ENCODE measurements around the gene MTFR1L.
A peak's percentile ranks its signal among the peaks of the same experiment; 100 is the strongest.

Gene MTFR1L

DNA sequence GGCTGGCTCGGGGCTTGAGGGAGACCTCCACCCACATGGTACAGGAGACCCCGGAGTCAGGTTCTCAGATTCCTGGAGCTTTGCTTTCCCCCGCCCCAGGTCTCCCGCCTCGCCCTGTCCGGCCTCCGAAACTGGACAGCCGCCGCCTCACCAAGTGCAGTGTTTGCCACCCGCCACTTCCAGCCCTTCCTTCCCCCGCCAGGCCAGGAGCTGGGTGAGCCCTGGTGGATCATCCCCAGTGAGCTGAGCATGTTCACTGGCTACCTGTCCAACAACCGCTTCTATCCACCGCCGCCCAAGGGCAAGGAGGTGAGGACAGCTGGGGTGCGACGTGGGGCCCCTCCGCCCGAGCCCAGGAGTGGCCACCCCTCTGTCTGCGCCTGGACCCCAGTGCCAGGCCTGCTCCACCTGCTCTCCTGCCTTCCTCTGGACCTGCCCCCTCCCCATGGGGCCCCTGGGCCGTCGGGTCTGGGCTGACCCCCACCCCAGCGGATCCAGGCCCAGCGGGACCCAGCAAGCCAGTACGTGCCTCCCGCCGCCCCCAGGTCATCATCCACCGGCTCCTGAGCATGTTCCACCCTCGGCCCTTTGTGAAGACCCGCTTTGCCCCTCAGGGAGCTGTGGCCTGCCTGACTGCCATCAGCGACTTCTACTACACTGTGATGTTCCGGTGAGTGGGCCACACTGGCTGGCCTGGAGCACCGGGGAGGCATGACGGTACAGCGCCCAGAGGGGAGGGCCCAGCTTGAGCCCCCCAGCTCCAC lies 11.1 kb upstream of the MTFR1L start:
- DNase-seq (ENCODE audit: low read depth): no peak
- TF ChIP-seq, protein P1, sequence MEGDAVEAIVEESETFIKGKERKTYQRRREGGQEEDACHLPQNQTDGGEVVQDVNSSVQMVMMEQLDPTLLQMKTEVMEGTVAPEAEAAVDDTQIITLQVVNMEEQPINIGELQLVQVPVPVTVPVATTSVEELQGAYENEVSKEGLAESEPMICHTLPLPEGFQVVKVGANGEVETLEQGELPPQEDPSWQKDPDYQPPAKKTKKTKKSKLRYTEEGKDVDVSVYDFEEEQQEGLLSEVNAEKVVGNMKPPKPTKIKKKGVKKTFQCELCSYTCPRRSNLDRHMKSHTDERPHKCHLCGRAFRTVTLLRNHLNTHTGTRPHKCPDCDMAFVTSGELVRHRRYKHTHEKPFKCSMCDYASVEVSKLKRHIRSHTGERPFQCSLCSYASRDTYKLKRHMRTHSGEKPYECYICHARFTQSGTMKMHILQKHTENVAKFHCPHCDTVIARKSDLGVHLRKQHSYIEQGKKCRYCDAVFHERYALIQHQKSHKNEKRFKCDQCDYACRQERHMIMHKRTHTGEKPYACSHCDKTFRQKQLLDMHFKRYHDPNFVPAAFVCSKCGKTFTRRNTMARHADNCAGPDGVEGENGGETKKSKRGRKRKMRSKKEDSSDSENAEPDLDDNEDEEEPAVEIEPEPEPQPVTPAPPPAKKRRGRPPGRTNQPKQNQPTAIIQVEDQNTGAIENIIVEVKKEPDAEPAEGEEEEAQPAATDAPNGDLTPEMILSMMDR (conservative IDR thresholded peaks at IDR 0.05; ENCODE audit: control insufficient read depth, insufficient read depth, low read depth, low read length): no peak
- H3K4me3 ChIP-seq (ENCODE audit: control insufficient read depth, low read depth, low read length): no peak overlapping the region

DNA sequence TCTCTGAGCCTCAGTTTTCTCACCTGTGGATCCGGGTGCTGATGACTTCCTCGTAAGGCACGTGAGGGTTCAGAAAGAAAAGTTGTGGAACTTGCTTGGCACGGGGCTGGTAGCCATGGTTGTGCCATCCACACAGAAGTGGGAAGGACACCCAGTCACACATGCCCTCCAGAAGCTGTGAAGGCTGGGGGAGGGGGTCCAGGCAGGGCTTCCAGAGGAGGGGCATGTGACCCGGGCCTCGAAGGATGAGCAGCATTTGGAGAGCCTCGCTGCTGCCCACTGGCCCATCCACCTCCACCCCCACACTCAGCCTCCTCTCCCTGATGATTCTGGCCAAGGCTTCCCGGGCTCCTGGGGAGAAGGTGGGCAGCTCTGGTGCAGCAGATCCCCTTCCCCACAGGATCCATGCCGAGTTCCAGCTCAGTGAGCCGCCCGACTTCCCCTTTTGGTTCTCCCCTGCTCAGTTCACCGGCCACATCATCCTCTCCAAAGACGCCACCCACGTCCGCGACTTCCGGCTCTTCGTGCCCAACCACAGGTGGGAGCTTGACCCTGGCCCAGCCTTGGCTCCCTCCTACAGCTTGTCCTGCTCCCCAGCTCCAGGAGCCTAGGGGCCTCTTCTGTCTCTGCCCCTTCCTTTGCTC lies 10.3 kb upstream of the MTFR1L start:
- TF ChIP-seq, protein P1 (conservative IDR thresholded peaks at IDR 0.05; ENCODE audit: control insufficient read depth, insufficient read depth, low read depth, low read length): no peak
- H3K4me3 ChIP-seq (ENCODE audit: control insufficient read depth, low read depth, low read length): no peak overlapping the region
- no peak for DNase-seq (ENCODE audit: low read depth)

DNA sequence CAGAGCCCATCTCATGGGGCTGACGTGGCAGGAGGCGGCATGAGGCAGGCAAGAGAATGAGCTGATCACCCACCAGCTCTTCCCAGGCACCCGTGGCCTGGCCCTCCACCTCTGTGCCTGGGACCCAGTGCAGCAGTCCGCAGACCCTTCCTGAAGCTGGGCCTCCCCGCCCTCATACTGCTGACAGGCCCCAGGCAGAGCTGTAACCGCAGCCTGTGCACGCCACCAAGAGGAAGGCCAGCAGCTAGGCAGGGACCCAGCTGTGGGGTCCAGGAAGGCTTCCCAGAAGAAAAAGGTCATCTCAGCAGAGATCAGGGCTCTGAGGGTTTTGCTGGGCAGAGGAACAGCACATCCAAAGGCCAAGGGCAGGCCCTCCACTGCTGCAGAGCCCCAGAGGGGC lies 9.8 kb upstream of the MTFR1L start:
- TF ChIP-seq, protein P1 (conservative IDR thresholded peaks at IDR 0.05; ENCODE audit: control insufficient read depth, insufficient read depth, low read depth, low read length): no peak
- H3K4me3 ChIP-seq (ENCODE audit: control insufficient read depth, low read depth, low read length): no peak overlapping the region
- DNase-seq (ENCODE audit: low read depth): no peak

DNA sequence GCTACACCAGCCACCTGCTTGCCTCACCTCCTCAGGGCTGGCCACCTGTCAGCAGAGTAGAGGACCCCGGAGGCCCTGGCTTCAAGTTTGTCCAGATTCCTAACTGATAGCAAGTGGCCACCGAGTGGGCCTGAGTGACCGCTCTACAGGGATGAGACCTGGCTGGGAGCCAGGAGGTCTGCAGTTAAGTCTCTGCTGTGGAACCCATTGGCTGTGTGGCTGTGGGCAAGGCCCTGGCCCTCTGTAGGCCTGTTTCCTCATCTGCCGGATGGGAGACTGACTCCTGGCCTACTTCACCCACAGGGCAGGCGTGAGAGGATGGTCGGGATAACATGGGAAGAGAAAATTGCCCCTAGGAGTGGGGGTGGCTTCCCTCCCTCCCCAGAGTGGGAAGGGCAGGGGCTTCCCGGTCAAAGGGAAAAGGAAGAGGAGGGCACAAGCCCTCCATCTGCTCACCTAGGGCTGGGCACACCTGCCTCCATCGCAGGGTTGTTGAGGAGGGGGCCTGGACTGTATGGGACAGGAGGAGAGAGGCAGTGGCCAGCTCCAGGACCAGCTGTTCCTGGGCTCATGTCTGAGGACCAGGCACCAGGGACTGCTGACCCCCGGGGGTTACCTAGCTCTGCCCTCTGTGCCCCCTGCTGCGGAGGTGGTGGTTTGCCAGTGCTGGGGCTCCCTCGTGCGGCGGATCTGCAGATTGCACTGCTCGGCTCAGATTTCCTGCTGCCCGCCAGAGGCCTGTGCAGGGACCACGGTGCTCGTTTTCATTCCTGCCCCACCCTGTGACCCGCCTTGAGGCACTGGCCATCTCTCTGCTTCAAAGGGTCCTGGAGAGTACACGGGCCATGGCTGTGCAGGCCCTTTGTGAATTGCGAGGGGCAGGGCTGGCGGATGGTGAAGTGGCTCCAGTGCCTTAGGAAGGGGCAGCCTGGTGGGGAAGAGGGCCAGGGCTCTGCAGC lies 9.1 kb upstream of the MTFR1L start:
- no peak overlapping the region for H3K4me3 ChIP-seq (ENCODE audit: control insufficient read depth, low read depth, low read length)
- TF ChIP-seq, protein P1 (conservative IDR thresholded peaks at IDR 0.05; ENCODE audit: control insufficient read depth, insufficient read depth, low read depth, low read length): peak; percentile 79
- DNase-seq (ENCODE audit: low read depth): peak; percentile 48

DNA sequence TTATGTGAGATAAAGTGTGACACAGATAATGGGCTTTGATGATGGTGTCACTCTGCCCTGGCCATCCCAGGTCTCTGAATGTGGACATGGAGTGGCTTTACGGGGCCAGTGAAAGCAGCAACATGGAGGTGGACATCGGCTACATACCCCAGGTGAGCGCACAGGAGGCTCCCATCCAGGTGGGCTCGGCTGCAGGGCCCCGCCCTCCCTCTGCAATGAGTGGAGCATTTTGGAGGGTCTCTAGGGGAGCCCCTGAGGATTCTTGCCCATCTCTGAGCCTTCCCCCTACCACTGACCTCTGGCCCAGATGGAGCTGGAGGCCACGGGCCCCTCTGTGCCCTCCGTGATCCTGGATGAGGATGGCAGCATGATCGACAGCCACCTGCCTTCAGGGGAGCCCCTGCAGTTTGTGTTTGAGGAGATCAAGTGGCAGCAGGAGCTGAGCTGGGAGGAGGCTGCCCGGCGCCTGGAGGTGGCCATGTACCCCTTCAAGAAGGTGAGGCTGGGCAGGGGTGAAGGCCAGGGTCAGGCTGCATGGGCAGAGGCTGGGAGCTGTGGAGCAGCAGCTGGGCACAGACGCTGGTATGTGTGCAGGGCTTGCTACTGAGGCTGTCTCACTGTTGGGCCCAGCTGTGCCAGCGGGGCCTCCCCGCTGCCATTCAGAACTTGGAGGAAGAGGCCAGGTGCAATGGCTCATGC lies 8.2 kb upstream of the MTFR1L start:
- no peak overlapping the region for H3K4me3 ChIP-seq (ENCODE audit: control insufficient read depth, low read depth, low read length)
- TF ChIP-seq, protein P1 (conservative IDR thresholded peaks at IDR 0.05; ENCODE audit: control insufficient read depth, insufficient read depth, low read depth, low read length): no peak
- DNase-seq (ENCODE audit: low read depth): no peak
